Stomach (tissue), 4 donors: Measurements from ENCODE around the gene MKKS.

Experiments
- CTCF ChIP-seq, 7 experiments: fragments of 450-650 bp in 4 of 7; fragments of 200-600 bp in 3 of 7; sonication (generic) in 3 of 7; IDR thresholded peaks; one replicate each; pipeline ENCODE4 v1.5.1; 2016 to 2019; ENCODE audit warnings: antibody characterized with exemption in 7 of 7, control low read depth in 2 of 7, mild to moderate bottlenecking in 1 of 7
- EP300 ChIP-seq: sonication (generic); formaldehyde crosslinking; IDR thresholded peaks from one replicate; pipeline ENCODE4 v1.6.1; 2017; ENCODE audit warnings: antibody characterized with exemption
- POLR2A ChIP-seq, 4 donors: fragments of 450-650 bp; IDR thresholded peaks; one replicate each; pipeline ENCODE4 v1.6.1; 2016; ENCODE audit warnings: antibody characterized with exemption in 4 of 4, control low read depth in 2 of 4, mild to moderate bottlenecking in 1 of 4, moderate library complexity in 1 of 4

GRCh38 chr20:10430704-10431103 is 3.3 kb downstream of the MKKS start:
- no peak for TF ChIP-seq CTCF (IDR thresholded peaks at IDR 0.05)
- TF ChIP-seq POLR2A (IDR thresholded peaks at IDR 0.05): no peak
- no peak for TF ChIP-seq EP300
